K562 (cell line): ENCODE measurements around the gene FOXJ1. TPM values are rescaled to one million over a fixed set of nuclear protein-coding genes. Genes with fewer than 3 reads are reported as not detected.
A peak's percentile ranks its signal among the peaks of the same experiment; 100 is the strongest.

ENCODE experiments used
- ARID4B ChIP-seq: sonication (generic); formaldehyde crosslinking; IDR thresholded peaks from 2 replicates; pipeline ENCODE4 v1.8.0; 2022; ENCODE audit warnings: mild to moderate bottlenecking, missing genetic modification reagents
- FOS ChIP-seq: IDR thresholded peaks from 3 replicates; pipeline ENCODE4 v1.6.1; 2011; ENCODE audit not compliant: insufficient read length; ENCODE audit errors: extremely low read depth
- FOXJ3 ChIP-seq: sonication (generic); formaldehyde crosslinking; IDR thresholded peaks from 2 replicates; pipeline ENCODE4 v1.4.0; 2020; ENCODE audit warnings: mild to moderate bottlenecking, missing genetic modification reagents
- HDAC3 ChIP-seq: fragments of 450-650 bp; IDR thresholded peaks from 2 replicates; pipeline ENCODE4 v1.6.1; 2018; ENCODE audit warnings: borderline replicate concordance, mild to moderate bottlenecking, moderate library complexity; ENCODE audit not compliant: partially characterized antibody
- NR4A1 ChIP-seq, 2 experiments: fragments of 250-450 bp in 1 of 2; fragments of 450-650 bp in 1 of 2; sonication (Bioruptor Pico) in 1 of 2; IDR thresholded peaks; 2 replicates each; pipeline versions ENCODE4 v1.4.0 to v1.6.1; 2016 to 2020; ENCODE audit warnings: mild to moderate bottlenecking in 2 of 2, missing compliant biosample characterization in 1 of 2, missing genetic modification characterization in 1 of 2, moderate library complexity in 1 of 2
- TBP ChIP-seq: optimal IDR thresholded peaks from 2 replicates; pipeline ENCODE3; 2011; ENCODE audit warnings: low read depth, low read length, improper control_type of control experiment
- THAP12 ChIP-seq: fragments of 250-450 bp; sonication (Bioruptor Pico); IDR thresholded peaks from 2 replicates; pipeline ENCODE4 v1.9.0; 2021; ENCODE audit warnings: mild to moderate bottlenecking, inconsistent platforms
- polyA plus RNA-seq, 8 experiments: library from polyadenylated mRNA; depleted of rRNA in 4 of 8; stranded (reverse) in 5 of 8; unstranded in 3 of 8; fragments of >200 nt; fragmentation: Nextera tagmentation in 2 of 8; fragmentation: Illumina TruSeq in 1 of 8; extraction: Ambion mirVana in 2 of 8; extraction: Trizol in 1 of 8; gene quantifications; 2 replicates each; pipeline versions ENCODE4 v1.2.1 to v1.2.3, GENCODE V29; 2011 to 2014; ENCODE audit warnings: inconsistent platforms in 1 of 8, missing spikeins in 1 of 8
- total RNA-seq, 7 experiments: library from RNA; depleted of rRNA in 6 of 7; stranded (reverse); fragments of >200 nt in 6 of 7; fragmentation: Illumina TruSeq in 2 of 7; extraction: Trizol in 2 of 7; gene quantifications; 2 replicates each; pipeline versions ENCODE4 v1.2.1 to v1.2.3, GENCODE V29; 2011 to 2021; ENCODE audit warnings: low replicate concordance in 1 of 7
- TF ChIP-seq, protein P1 (sequence below): fragments of 450-650 bp; IDR thresholded peaks from 2 replicates; pipeline ENCODE4 v1.6.1; 2016; ENCODE audit warnings: low read depth

The FOXJ1 gene
- total and polyA plus RNA-seq, 9 of the 15 experiments (the other 6 are each of a cell fraction or from before 2014, with no cell fraction given), result 0.07 TPM; not detected in 8

GRCh38 chr17:76103274-76104139 is 37.5 kb downstream of the FOXJ1 start, which contains the start of gene EXOC7 (continued):
- TF ChIP-seq ARID4B (peak; percentile 88), NR4A1 (CRISPR knock-in tag; IDR thresholded peaks at IDR 0.05) (no peak), NR4A1 (tag; IDR thresholded peaks at IDR 0.05) (peak; percentile 67; the same call in 1 of the 2 replicates), FOXJ3 (no peak), FOS (no peak), HDAC3 (no peak), THAP12 (CRISPR knock-in tag) (no peak), TBP (peak; percentile 67)
- TF ChIP-seq, protein P1, sequence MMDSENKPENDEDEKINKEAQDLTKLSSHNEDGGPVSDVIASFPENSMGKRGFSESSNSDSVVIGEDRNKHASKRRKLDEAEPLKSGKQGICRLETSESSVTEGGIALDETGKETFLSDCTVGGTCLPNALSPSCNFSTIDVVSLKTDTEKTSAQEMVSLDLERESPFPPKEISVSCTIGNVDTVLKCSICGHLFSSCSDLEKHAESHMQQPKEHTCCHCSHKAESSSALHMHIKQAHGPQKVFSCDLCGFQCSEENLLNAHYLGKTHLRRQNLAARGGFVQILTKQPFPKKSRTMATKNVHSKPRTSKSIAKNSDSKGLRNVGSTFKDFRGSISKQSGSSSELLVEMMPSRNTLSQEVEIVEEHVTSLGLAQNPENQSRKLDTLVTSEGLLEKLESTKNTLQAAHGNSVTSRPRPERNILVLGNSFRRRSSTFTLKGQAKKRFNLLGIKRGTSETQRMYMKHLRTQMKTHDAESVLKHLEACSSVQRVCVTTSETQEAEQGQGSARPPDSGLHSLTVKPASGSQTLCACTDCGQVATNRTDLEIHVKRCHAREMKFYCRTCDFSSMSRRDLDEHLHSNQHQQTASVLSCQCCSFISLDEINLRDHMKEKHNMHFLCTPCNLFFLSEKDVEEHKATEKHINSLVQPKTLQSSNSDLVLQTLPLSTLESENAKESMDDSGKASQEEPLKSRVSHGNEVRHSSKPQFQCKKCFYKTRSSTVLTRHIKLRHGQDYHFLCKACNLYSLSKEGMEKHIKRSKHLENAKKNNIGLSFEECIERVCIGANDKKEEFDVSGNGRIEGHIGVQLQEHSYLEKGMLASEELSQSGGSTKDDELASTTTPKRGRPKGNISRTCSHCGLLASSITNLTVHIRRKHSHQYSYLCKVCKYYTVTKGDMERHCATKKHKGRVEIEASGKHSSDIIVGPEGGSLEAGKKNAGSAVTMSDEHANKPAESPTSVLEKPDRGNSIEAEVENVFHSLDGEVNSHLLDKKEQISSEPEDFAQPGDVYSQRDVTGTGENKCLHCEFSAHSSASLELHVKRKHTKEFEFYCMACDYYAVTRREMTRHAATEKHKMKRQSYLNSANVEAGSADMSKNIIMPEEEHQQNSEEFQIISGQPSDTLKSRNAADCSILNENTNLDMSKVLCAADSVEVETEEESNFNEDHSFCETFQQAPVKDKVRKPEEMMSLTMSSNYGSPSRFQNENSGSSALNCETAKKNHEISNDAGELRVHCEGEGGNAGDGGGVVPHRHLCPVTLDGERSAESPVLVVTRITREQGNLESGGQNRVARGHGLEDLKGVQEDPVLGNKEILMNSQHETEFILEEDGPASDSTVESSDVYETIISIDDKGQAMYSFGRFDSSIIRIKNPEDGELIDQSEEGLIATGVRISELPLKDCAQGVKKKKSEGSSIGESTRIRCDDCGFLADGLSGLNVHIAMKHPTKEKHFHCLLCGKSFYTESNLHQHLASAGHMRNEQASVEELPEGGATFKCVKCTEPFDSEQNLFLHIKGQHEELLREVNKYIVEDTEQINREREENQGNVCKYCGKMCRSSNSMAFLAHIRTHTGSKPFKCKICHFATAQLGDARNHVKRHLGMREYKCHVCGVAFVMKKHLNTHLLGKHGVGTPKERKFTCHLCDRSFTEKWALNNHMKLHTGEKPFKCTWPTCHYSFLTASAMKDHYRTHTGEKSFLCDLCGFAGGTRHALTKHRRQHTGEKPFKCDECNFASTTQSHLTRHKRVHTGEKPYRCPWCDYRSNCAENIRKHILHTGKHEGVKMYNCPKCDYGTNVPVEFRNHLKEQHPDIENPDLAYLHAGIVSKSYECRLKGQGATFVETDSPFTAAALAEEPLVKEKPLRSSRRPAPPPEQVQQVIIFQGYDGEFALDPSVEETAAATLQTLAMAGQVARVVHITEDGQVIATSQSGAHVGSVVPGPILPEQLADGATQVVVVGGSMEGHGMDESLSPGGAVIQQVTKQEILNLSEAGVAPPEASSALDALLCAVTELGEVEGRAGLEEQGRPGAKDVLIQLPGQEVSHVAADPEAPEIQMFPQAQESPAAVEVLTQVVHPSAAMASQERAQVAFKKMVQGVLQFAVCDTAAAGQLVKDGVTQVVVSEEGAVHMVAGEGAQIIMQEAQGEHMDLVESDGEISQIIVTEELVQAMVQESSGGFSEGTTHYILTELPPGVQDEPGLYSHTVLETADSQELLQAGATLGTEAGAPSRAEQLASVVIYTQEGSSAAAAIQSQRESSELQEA, result peak; percentile 90
